ENCODE results near the gene SF3B2.
"Not testable (repeated sequence)": the region's sequence is repeated elsewhere in the genome, so short reads cannot be mapped to it uniquely, and the experiment has no call there.

DNA sequence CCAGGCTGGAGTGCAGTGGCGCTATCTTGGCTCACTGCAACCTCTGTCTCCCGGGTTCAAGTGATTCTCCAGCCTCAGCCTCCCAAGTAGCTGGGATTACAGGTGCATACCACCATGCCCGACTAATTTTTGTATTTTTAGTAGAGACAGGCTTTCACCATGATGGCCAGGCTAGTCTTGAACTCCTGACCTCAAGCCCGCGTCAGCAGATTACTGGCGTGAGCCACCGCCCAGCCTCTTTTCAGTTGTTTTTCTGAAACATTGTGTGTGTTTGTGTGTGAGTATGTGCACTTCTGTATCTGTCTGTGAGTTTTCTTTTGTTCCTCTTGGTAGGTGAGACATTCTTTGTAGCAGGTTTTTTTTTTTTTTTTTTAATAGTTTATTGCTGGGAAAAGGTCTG lies 26.8 kb downstream of the SF3B2 start:
- TF ChIP-seq, protein P1, sequence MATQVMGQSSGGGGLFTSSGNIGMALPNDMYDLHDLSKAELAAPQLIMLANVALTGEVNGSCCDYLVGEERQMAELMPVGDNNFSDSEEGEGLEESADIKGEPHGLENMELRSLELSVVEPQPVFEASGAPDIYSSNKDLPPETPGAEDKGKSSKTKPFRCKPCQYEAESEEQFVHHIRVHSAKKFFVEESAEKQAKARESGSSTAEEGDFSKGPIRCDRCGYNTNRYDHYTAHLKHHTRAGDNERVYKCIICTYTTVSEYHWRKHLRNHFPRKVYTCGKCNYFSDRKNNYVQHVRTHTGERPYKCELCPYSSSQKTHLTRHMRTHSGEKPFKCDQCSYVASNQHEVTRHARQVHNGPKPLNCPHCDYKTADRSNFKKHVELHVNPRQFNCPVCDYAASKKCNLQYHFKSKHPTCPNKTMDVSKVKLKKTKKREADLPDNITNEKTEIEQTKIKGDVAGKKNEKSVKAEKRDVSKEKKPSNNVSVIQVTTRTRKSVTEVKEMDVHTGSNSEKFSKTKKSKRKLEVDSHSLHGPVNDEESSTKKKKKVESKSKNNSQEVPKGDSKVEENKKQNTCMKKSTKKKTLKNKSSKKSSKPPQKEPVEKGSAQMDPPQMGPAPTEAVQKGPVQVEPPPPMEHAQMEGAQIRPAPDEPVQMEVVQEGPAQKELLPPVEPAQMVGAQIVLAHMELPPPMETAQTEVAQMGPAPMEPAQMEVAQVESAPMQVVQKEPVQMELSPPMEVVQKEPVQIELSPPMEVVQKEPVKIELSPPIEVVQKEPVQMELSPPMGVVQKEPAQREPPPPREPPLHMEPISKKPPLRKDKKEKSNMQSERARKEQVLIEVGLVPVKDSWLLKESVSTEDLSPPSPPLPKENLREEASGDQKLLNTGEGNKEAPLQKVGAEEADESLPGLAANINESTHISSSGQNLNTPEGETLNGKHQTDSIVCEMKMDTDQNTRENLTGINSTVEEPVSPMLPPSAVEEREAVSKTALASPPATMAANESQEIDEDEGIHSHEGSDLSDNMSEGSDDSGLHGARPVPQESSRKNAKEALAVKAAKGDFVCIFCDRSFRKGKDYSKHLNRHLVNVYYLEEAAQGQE (IDR thresholded peaks at IDR 0.05; ENCODE audit: low read depth), result not testable (repeated sequence)
- TF ChIP-seq, protein P2, sequence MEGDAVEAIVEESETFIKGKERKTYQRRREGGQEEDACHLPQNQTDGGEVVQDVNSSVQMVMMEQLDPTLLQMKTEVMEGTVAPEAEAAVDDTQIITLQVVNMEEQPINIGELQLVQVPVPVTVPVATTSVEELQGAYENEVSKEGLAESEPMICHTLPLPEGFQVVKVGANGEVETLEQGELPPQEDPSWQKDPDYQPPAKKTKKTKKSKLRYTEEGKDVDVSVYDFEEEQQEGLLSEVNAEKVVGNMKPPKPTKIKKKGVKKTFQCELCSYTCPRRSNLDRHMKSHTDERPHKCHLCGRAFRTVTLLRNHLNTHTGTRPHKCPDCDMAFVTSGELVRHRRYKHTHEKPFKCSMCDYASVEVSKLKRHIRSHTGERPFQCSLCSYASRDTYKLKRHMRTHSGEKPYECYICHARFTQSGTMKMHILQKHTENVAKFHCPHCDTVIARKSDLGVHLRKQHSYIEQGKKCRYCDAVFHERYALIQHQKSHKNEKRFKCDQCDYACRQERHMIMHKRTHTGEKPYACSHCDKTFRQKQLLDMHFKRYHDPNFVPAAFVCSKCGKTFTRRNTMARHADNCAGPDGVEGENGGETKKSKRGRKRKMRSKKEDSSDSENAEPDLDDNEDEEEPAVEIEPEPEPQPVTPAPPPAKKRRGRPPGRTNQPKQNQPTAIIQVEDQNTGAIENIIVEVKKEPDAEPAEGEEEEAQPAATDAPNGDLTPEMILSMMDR (IDR thresholded peaks at IDR 0.05 in 2 of 3, conservative IDR thresholded peaks at IDR 0.05 in 1 of 3; ENCODE audit: borderline replicate concordance in 1 of 3, insufficient read depth in 1 of 3, low read depth in 2 of 3, low read length in 2 of 3), result not testable (repeated sequence)
- TF ChIP-seq ZNF274 (IDR thresholded peaks at IDR 0.05; ENCODE audit: low read depth, low read length); POLR2A (IDR thresholded peaks at IDR 0.05; ENCODE audit: borderline replicate concordance, extremely low read depth, insufficient read depth, insufficient read length); EZH2 (IDR thresholded peaks at IDR 0.05); EZH2phosphoT487 (IDR thresholded peaks at IDR 0.05; ENCODE audit: borderline replicate concordance); TCF7L2 (IDR thresholded peaks at IDR 0.05; ENCODE audit: borderline replicate concordance, extremely low read depth, insufficient read depth, insufficient read length); RAD21 (IDR thresholded peaks at IDR 0.05; ENCODE audit: low read depth); JUND (IDR thresholded peaks at IDR 0.05); CEBPB (IDR thresholded peaks at IDR 0.05; ENCODE audit: low read depth); ZFX (IDR thresholded peaks at IDR 0.05); POLR2AphosphoS5 (IDR thresholded peaks at IDR 0.05; ENCODE audit: low read depth, low read length): not testable (repeated sequence)
- TF ChIP-seq, protein P3, sequence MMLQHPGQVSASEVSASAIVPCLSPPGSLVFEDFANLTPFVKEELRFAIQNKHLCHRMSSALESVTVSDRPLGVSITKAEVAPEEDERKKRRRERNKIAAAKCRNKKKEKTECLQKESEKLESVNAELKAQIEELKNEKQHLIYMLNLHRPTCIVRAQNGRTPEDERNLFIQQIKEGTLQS (IDR thresholded peaks at IDR 0.05), result not testable (repeated sequence)
- TF ChIP-seq, protein P4, sequence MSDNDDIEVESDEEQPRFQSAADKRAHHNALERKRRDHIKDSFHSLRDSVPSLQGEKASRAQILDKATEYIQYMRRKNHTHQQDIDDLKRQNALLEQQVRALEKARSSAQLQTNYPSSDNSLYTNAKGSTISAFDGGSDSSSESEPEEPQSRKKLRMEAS (IDR thresholded peaks at IDR 0.05), result not testable (repeated sequence)
